Liver (tissue), 3 donors: ENCODE data around the gene USP21.

Experiments
- TAF1 ChIP-seq: conservative IDR thresholded peaks from 2 replicates; pipeline ENCODE4 v1.6.1; 2016; ENCODE audit warnings: antibody characterized with exemption, mild to moderate bottlenecking
- TF ChIP-seq, protein P1 (sequence below): fragments of 150-350 bp; IDR thresholded peaks from 2 replicates; pipeline ENCODE4 v1.5.1; 2017; ENCODE audit warnings: improper control_type of control experiment, low read depth, low read length; ENCODE audit not compliant: missing input control
- donor health status: healthy.
- donor health status: healthy.

DNA sequence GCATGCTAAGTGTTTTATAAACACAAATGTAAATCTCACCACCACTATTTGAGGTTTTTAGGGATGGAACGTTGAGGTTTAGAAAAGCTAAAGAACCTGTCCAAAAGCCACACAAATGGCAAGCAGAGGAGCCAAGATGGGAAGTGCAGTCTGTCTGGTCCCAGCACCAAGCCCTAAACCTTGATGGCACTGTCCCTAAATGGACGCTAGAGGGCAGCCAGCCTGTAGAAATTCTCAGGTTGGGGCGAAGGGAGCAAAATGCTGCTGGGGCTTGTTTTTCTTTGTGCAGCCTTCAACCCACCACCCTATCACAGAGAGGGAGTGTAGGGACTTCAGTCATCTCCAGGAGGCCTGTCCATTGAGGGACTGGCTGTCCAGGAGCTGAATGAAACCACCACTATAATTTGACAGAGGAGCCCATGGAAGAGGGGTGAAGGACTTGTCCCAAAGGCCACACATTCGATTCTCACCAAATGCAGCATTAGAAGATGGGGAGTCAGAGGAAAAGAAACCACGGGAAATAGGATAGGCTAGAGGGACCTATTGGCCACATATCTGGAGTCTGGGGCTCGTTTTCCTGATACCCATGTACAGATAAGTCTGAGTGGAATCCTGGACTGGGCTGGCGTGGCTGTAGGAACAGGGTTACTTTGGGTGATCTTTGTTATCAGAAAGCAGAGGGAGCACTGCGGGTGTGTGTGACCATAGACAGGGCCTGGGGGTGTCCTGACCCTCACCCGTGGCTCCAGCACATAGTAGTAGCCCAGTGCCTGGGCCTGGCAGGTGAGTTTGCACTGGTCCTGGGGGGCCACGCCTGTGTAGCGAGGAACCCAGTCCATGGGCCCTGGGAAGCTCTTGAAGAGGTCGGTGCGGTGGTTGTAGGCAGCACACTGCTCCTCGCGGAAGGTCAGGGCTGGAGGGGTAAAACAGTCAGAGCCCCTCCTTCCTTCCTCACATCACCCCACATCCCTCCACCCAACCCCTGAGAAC lies 33.5 kb downstream of the USP21 start:
- TF ChIP-seq, protein P1, sequence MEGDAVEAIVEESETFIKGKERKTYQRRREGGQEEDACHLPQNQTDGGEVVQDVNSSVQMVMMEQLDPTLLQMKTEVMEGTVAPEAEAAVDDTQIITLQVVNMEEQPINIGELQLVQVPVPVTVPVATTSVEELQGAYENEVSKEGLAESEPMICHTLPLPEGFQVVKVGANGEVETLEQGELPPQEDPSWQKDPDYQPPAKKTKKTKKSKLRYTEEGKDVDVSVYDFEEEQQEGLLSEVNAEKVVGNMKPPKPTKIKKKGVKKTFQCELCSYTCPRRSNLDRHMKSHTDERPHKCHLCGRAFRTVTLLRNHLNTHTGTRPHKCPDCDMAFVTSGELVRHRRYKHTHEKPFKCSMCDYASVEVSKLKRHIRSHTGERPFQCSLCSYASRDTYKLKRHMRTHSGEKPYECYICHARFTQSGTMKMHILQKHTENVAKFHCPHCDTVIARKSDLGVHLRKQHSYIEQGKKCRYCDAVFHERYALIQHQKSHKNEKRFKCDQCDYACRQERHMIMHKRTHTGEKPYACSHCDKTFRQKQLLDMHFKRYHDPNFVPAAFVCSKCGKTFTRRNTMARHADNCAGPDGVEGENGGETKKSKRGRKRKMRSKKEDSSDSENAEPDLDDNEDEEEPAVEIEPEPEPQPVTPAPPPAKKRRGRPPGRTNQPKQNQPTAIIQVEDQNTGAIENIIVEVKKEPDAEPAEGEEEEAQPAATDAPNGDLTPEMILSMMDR, result peak; percentile 91
- no peak for TF ChIP-seq TAF1
